HG02610 (cell line): ENCODE data around the gene RTKN2.
"Not testable (repeated sequence)": the region's sequence is repeated elsewhere in the genome, so short reads cannot be mapped to it uniquely, and the experiment has no call there.

Experiments used
- ATAC-seq: cut with Tn5 transposase; IDR thresholded peaks from one replicate; pipeline ENCODE4 v1.9.1; 2021; ENCODE audit warnings: mild to moderate bottlenecking, moderate library complexity; ENCODE audit not compliant: unreplicated experiment

Gene RTKN2

GRCh38 chr10:62259998-62260397 lies 8.6 kb downstream of the RTKN2 start:
- ATAC-seq = no peak

GRCh38 chr10:62259456-62259855 lies 9.2 kb downstream of the RTKN2 start:
- ATAC-seq = no peak

GRCh38 chr10:62258926-62259325 lies 9.7 kb downstream of the RTKN2 start:
- ATAC-seq = no peak

- ATAC-seq = no peak
Observed at GRCh38 chr10:62253704-62254103, 14.9 kb downstream of the RTKN2 start.

GRCh38 chr10:62252051-62252450 lies 16.6 kb downstream of the RTKN2 start:
- ATAC-seq = no peak

GRCh38 chr10:62250594-62251198 lies 17.9 kb downstream of the RTKN2 start:
- ATAC-seq = no peak

GRCh38 chr10:62249957-62250356 lies 18.7 kb downstream of the RTKN2 start:
- ATAC-seq = no peak

- no peak for ATAC-seq
Observed at GRCh38 chr10:62248465-62248864, 20.2 kb downstream of the RTKN2 start.

GRCh38 chr10:62244785-62245467 lies 23.7 kb downstream of the RTKN2 start:
- peak; percentile 53 for ATAC-seq

- no peak for ATAC-seq
Observed at GRCh38 chr10:62244088-62244487, 24.6 kb downstream of the RTKN2 start.

GRCh38 chr10:62243647-62243997 lies 25.0 kb downstream of the RTKN2 start:
- peak; percentile 43 for ATAC-seq

GRCh38 chr10:62242965-62243646 lies 25.5 kb downstream of the RTKN2 start:
- ATAC-seq = peak; percentile 92

- ATAC-seq = not testable (repeated sequence)
Observed at GRCh38 chr10:62241521-62241920, 27.1 kb downstream of the RTKN2 start.

- no peak for ATAC-seq
Observed at GRCh38 chr10:62239994-62240393, 28.6 kb downstream of the RTKN2 start.

- no peak for ATAC-seq
Observed at GRCh38 chr10:62238880-62239279, 29.8 kb downstream of the RTKN2 start.

- no peak for ATAC-seq
Observed at GRCh38 chr10:62237966-62238365, 30.7 kb downstream of the RTKN2 start.

- no peak for ATAC-seq
Observed at GRCh38 chr10:62237506-62237905, 31.1 kb downstream of the RTKN2 start.

- ATAC-seq = no peak
Observed at GRCh38 chr10:62234077-62234605, 34.5 kb downstream of the RTKN2 start.

GRCh38 chr10:62233356-62234076 lies 35.1 kb downstream of the RTKN2 start:
- ATAC-seq = no peak

- no peak for ATAC-seq
Observed at GRCh38 chr10:62231805-62232204, 36.8 kb downstream of the RTKN2 start.

GRCh38 chr10:62231371-62231770 lies 37.3 kb downstream of the RTKN2 start:
- ATAC-seq = no peak
